ENCODE data around the gene TNFRSF8.
"Not testable (repeated sequence)": the region's sequence is repeated elsewhere in the genome, so short reads cannot be mapped to it uniquely, and the experiment has no call there.

Gene TNFRSF8

DNA sequence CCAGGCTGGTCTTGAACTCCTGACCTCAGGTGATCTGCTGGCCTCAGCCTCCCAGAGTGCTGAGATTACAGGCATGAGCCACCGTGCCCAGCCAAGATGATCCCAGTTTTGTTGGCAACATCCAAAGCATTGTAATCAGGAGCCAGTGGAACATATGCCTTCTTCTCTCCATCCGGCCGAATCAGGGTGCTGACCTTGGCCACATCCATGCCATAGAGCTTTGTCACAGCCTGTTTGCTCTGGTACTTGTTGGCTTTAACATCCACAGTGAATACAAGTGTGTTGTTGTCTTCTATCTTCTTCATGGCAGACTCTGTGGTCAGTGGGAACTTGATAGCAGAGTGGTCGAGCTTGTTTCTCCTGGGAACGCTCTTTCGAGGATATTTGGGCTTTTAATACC, 17.1 kb downstream of the TNFRSF8 start:
- no peak for DNase-seq
- in situ Hi-C loops (cut with MboI; ENCODE audit: low pct_unique_long_range_greater_than_20kb, low sequenced_read_pairs), result no loop called here

DNA sequence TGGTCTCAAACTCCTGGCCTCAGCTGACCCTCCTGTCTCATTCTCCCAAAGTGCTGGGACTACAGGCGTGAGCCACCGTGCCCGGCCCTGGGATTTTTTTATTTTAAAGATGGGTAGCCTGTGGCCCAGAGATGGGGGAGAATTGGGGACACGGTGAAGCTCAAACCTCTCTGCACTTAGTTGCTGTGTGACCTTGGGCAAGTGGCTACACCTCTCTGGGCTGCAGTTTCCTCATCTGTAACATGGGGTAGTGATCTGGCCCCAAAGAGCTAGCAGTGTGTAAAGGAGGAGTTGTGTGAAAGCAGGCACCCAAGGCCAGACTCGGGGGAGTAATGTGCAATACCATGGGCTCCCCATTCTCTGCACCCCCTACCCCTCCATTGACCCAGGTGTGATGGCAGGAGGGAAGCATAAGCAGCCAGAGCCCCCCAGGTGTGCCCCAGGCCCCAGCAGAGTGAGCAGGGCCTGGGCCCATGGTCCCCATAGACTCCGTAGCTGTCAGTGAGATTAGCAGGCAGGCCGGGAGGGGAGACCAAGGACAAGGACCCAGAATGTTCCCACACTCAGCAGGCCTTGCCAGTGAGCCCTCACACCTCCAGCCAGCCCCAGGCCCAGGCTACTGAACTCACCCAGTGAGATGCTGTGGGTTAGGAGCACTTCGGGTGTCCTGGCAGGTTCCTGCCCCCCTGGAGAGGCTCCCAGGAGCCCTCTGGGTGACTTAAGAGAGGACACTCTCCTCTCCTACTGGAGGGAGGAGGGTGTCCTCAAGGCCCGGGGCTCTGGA, 17.9 kb downstream of the TNFRSF8 start:
- in situ Hi-C loops (cut with MboI; ENCODE audit: low pct_unique_long_range_greater_than_20kb, low sequenced_read_pairs), result no loop called here
- no peak for DNase-seq

DNA sequence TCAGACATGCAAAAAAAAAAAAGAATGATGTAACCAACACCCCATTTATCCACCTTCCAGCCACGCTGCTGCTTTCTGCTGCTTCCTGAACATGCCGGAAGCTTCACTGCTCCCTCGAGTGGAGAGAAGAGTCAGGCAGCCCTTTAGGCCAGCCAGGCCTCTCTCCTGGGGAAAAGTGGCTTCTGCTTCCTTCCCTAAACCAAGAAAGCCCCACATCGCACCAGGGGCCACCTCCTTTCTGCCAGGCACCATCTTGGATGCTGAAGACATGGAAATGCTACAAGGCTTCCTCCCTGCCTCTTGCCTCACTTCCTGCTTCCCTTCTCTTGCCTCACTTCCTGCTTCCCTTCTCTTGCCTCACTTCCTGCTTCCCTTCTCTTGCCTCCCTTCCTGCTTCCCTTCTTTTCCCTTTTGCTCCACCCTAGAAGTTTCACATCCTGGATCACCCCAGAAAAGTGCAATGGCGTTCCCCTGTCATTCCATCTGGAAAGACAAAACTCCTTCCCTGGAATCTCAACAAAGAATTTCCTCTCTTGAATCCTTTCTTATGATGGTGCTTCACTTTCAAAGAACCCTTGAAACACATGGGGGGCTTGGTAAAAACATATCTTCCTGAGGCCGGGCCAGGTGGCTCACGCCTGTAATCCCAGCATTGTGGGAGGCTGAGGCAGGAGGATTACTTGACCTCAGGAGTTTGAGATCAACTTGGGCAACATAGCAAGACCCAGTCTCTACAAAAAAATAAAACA, 18.7 kb downstream of the TNFRSF8 start:
- in situ Hi-C loops (cut with MboI; ENCODE audit: low pct_unique_long_range_greater_than_20kb, low sequenced_read_pairs), result no loop called here
- DNase-seq, result no peak

DNA sequence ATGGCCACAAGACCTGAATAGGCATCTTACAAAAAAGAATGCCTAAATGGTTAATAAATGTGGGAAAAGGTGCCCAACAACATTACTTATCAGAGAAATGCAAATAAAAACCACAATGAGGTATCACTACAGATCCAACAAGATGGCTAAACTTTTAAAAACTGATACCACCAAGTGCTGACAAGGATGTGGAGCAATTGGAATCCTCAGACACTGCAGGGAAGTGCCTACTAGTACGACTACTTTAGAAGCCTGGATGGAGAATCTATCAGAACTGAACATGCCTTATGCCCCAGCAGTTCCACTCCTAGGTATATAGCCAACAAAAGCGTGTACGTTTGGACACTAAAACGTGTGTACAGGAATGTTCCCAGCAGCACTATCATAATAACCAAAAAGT, 19.9 kb downstream of the TNFRSF8 start:
- in situ Hi-C loops (cut with MboI; ENCODE audit: low pct_unique_long_range_greater_than_20kb, low sequenced_read_pairs), result no loop called here
- DNase-seq, result no peak

- no peak for DNase-seq
- in situ Hi-C loops (cut with MboI; ENCODE audit: low pct_unique_long_range_greater_than_20kb, low sequenced_read_pairs), result no loop called here
Measured at GRCh38 chr1:12083766-12084165, 20.7 kb downstream of the TNFRSF8 start.

DNA sequence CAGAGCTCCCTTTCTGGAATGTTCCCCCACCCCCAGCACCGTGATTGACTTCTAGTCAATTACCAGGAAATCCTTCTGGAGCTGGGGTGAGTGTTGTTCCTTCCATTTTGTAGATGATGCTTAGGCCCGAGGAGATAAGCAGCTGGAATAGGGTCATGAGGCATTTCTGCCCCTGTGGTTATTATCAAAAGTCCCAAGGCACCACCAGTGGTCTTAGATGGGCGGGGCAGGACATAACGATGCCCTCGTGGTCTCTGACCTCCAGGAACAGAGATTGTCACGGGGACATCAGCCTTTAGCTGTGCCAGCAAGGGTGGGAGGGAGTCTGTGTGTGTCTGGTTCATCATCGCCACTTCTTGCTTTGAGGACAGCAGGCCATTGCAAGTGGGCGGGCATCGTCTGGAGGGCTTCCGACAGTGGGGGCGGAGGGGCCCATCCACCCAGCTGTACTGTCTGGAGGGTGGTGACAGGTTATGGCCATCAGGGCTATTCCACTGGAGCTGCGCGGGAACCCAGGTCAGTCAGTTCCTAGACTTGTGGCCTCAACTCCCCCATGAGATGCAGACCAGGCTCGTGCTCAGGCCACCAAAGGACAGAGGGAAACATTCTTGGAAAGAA, 22.6 kb downstream of the TNFRSF8 start:
- no peak for DNase-seq
- in situ Hi-C loops (cut with MboI; ENCODE audit: low pct_unique_long_range_greater_than_20kb, low sequenced_read_pairs), result no loop called here

- DNase-seq, result peak; percentile 69
- in situ Hi-C loops (cut with MboI; ENCODE audit: low pct_unique_long_range_greater_than_20kb, low sequenced_read_pairs), result no loop called here
Measured at GRCh38 chr1:12087797-12088314, 24.8 kb downstream of the TNFRSF8 start.

GRCh38 chr1:12088607-12089006, 25.5 kb downstream of the TNFRSF8 start:
- DNase-seq, result peak; percentile 57
- in situ Hi-C loops (cut with MboI; ENCODE audit: low pct_unique_long_range_greater_than_20kb, low sequenced_read_pairs), result no loop called here

- in situ Hi-C loops (cut with MboI; ENCODE audit: low pct_unique_long_range_greater_than_20kb, low sequenced_read_pairs), result no loop called here
- no peak for DNase-seq
Measured at GRCh38 chr1:12090326-12090725, 27.2 kb downstream of the TNFRSF8 start.

- in situ Hi-C loops (cut with MboI; ENCODE audit: low pct_unique_long_range_greater_than_20kb, low sequenced_read_pairs), result no loop called here
- no peak for DNase-seq
Measured at GRCh38 chr1:12091191-12091590, 28.1 kb downstream of the TNFRSF8 start.

DNA sequence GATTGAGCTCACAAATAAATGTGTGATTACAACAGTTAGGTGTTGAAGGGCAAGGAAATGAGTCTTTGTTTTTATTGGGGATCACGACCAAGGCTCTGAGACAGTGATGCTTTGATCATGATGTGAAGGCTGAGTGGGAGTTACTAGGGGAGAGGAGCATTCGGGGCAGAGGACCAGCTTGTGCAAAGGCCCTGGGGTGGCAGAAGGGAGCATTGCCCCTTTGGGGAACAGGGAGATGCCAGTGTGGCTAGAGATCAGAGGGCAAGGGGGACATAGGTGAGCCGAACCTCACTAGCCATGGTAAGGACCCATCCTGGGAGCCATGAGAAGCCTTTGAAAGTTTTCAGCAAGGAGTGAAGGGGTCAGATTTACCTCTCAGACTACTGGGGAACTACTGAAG, 31.1 kb downstream of the TNFRSF8 start:
- no peak for DNase-seq
- in situ Hi-C loops (cut with MboI; ENCODE audit: low pct_unique_long_range_greater_than_20kb, low sequenced_read_pairs), result no loop called here

DNA sequence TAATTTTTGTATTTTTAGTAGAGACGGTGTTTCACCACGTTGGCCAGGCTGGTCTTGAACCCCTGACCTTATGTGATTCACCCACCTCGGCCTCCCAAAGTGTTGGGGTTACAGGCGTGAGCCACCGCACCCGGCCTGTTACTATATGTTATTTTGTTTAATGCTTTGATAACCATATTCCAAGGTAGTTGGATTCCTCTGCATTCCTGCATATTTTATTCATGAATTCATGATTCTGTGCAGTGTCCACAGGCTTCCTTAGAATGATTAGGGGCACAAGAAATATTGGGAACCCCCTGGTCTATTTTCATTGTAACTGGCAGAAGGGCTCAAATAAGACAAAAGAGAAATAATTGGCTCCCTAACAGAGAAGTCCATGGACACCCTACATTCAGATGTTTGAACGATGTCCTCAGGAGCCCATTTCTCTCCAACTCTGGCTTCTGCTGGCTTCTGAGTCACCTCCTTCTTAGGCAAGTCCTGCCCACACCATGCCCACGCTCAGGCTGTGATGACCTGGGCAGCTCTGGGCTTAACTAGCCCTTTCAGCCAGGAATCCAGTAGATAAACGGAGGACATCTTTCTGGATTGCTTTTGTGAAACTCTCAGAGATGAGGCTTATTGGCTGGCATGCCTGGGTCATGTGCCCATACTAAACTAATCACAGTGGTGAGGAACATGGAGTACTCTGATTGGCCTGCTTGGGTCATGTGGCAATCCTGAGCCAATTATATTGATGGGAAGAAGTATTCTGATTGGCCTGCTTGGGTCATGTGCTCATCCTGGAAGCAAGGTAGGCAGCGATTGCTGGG, 32.6 kb downstream of the TNFRSF8 start:
- in situ Hi-C loops (cut with MboI; ENCODE audit: low pct_unique_long_range_greater_than_20kb, low sequenced_read_pairs), result no loop called here

DNA sequence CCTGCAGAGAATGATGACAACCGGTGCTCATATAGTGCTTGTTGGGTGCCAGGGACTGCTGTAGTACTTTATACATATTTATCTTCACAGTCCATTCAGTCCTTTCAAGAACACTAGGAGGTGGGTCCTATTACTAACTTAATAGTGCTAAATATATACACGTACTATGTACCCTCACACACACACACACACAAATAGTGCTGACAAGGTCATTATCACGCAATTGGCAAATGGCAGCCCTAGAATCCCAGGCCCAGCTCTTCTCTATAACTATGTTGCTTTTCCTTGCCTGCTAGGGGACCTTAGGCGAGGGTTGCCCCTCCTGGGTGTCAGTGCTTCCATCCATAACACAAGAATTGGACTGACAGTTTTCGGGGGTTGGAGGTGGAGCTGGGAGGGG, 33.5 kb downstream of the TNFRSF8 start:
- in situ Hi-C loops (cut with MboI; ENCODE audit: low pct_unique_long_range_greater_than_20kb, low sequenced_read_pairs), result no loop called here
- DNase-seq, result no peak

More for the DNA sequence above, 32.6 kb downstream of the TNFRSF8 start:
- DNase-seq, result no peak

- no peak for DNase-seq
- in situ Hi-C loops (cut with MboI; ENCODE audit: low pct_unique_long_range_greater_than_20kb, low sequenced_read_pairs), result no loop called here
Measured at GRCh38 chr1:12097321-12097720, 34.2 kb downstream of the TNFRSF8 start.

DNA sequence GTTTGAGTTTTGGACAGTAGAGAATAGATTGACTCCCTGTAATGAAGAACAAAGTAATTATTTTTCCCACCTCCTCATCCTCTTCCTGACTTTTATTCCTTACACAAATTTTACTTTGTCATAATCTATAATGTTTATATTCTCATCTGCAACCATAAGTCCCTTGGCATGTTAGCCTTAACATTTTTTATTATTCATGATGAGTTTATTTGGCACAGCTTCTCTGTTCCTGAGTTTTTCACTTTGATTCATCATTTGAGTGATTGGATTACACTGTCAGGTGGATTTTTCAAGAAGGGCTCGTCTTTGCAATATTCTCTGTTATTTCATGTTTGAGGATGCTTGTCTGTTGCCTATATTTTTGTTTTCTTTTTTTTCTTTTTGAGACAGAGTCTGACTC, 35.7 kb downstream of the TNFRSF8 start:
- no peak for DNase-seq
- in situ Hi-C loops (cut with MboI; ENCODE audit: low pct_unique_long_range_greater_than_20kb, low sequenced_read_pairs), result no loop called here

GRCh38 chr1:12099610-12100009, 36.5 kb downstream of the TNFRSF8 start:
- in situ Hi-C loops (cut with MboI; ENCODE audit: low pct_unique_long_range_greater_than_20kb, low sequenced_read_pairs), result no loop called here
- DNase-seq, result no peak

DNA sequence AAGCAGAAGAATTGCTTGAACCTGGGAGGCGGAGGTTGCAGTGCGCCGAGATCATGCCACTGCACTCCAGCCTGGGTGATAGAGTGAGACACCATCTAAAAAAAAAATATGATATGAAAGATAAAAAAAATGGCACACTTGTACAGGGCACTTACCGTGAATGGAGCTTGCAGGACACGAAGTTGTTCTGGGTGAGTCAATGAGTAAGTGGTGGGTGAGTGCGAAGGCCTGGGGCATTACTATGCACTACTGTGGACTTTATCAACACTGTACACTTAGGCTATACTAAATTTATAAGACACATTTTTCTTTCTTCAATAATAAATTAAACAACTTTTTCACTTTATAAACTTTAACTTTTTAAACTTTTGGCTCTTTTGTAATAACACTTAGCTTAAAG, 37.0 kb downstream of the TNFRSF8 start:
- DNase-seq, result no peak
- in situ Hi-C loops (cut with MboI; ENCODE audit: low pct_unique_long_range_greater_than_20kb, low sequenced_read_pairs), result no loop called here

- DNase-seq; in situ Hi-C loops (cut with MboI; ENCODE audit: low pct_unique_long_range_greater_than_20kb, low sequenced_read_pairs): not testable (repeated sequence)
Measured at GRCh38 chr1:12101120-12101519, 38.0 kb downstream of the TNFRSF8 start.

DNA sequence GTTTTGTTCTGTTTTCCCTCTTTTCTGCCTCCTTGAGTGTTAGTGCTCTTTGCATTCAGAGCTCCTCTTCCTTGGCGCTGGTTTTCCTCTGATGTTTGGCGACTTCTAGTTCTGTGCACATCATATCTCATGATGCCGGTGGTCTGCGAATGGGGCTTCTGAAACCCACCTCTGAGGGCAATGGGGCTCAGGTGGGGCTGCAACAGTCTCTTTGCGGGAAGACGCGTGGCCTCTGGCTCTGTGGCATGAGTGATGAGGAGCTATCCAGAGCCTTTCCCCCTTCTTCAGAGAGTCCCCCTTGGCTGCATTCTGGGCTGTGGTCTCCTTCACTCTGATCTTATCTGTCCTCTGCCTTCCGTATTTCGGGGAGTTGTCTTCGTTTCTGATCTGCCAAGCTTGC, 39.0 kb downstream of the TNFRSF8 start:
- in situ Hi-C loops (cut with MboI; ENCODE audit: low pct_unique_long_range_greater_than_20kb, low sequenced_read_pairs), result no loop called here
- DNase-seq, result no peak

Measured in KBM-7 (cell line).